ENCODE results near the gene HRNR.

GRCh38 chr1:152237093-152237492 lies 13.1 kb upstream of the HRNR start:
- TF ChIP-seq CTCF (IDR thresholded peaks at IDR 0.05; ENCODE audit: poor library complexity) (no peak), EZH2 (IDR thresholded peaks at IDR 0.05; ENCODE audit: borderline replicate concordance) (no peak), EZH2phosphoT487 (IDR thresholded peaks at IDR 0.05; ENCODE audit: low read depth, severe bottlenecking, unreplicated experiment) (no peak)

All from hepatocyte (in vitro differentiated cells).